WTC11 (cell line): ENCODE data around the gene TAS1R2.

Experiments
- ETV6 ChIP-seq: sonication (generic); formaldehyde crosslinking; IDR thresholded peaks from 2 replicates; pipeline ENCODE4 v1.8.1; 2022; ENCODE audit warnings: mild to moderate bottlenecking, missing genetic modification reagents
- FOXJ3 ChIP-seq: sonication (generic); formaldehyde crosslinking; IDR thresholded peaks from 2 replicates; pipeline ENCODE4 v1.9.0; 2021; ENCODE audit warnings: missing genetic modification reagents, mild to moderate bottlenecking, borderline replicate concordance
- NFATC4 ChIP-seq: fragments of 250-450 bp; sonication (Bioruptor Pico); IDR thresholded peaks from 2 replicates; pipeline ENCODE4 v1.9.0; 2021; ENCODE audit warnings: mild to moderate bottlenecking
- NFE2L1 ChIP-seq: sonication (generic); formaldehyde crosslinking; IDR thresholded peaks from 2 replicates; pipeline ENCODE4 v1.8.1; 2023; ENCODE audit warnings: missing genetic modification reagents
- NR3C1 ChIP-seq: sonication (generic); formaldehyde crosslinking; conservative IDR thresholded peaks from 2 replicates; pipeline ENCODE4 v1.8.1; 2023; ENCODE audit warnings: low read depth, mild to moderate bottlenecking, missing genetic modification reagents
- RORB ChIP-seq: fragments of 250-450 bp; sonication (Bioruptor Pico); IDR thresholded peaks from 2 replicates; pipeline ENCODE4 v1.9.0; 2021; ENCODE audit warnings: mild to moderate bottlenecking
- ZBTB21 ChIP-seq: sonication (generic); formaldehyde crosslinking; IDR thresholded peaks from 2 replicates; pipeline ENCODE4 v1.8.1; 2023; ENCODE audit warnings: mild to moderate bottlenecking, missing genetic modification reagents, borderline replicate concordance
- TF ChIP-seq, protein P1 (sequence below): fragments of 200-600 bp; IDR thresholded peaks from 2 replicates; pipeline ENCODE4 v1.8.0; 2022; ENCODE audit warnings: antibody characterized with exemption
- TF ChIP-seq, protein P2 (sequence below): sonication (generic); formaldehyde crosslinking; IDR thresholded peaks from 2 replicates; pipeline ENCODE4 v1.8.1; 2022; ENCODE audit warnings: mild to moderate bottlenecking, moderate library complexity, missing genetic modification reagents
- TF ChIP-seq, protein P3 (sequence below): sonication (generic); formaldehyde crosslinking; IDR thresholded peaks from 2 replicates; pipeline ENCODE4 v1.8.0; 2022; ENCODE audit warnings: mild to moderate bottlenecking, missing genetic modification reagents
- TF ChIP-seq, protein P4 (sequence below): sonication (generic); formaldehyde crosslinking; conservative IDR thresholded peaks from 2 replicates; pipeline ENCODE4 v1.8.1; 2023; ENCODE audit warnings: mild to moderate bottlenecking, low read depth, missing genetic modification reagents, moderate library complexity
- TF ChIP-seq, protein P5 (sequence below): sonication (generic); formaldehyde crosslinking; IDR thresholded peaks from 2 replicates; pipeline ENCODE4 v1.8.1; 2022; ENCODE audit warnings: mild to moderate bottlenecking, missing genetic modification reagents, moderate library complexity, borderline replicate concordance
- TF ChIP-seq, protein P6 (sequence below): sonication (generic); formaldehyde crosslinking; IDR thresholded peaks from 2 replicates; pipeline ENCODE4 v1.8.1; 2022; ENCODE audit warnings: missing genetic modification reagents, borderline replicate concordance
- TF ChIP-seq, protein P7 (sequence below): sonication (generic); formaldehyde crosslinking; IDR thresholded peaks from 2 replicates; pipeline ENCODE4 v1.8.0; 2022; ENCODE audit warnings: missing genetic modification reagents

DNA sequence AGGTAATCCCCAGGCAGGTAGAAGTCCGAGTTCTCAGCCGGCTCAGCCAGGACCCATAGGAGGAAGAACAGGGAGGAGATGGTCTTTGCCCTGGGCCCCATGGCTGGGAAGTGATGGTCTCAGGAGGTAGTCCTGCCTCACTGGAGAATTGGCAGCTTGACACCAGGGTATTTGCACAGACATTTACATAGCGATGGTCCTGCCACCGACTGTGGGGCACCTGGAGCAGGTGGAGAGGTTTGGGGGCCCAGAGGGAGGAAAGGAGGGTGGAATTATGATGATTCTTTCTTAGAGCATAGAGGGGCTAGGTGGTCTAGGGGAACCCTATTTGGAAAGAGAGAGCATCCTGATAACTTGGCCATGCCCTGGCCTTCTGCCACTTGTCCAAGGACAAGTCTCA lies at the start of gene TAS1R2:
- TF ChIP-seq, protein P1, sequence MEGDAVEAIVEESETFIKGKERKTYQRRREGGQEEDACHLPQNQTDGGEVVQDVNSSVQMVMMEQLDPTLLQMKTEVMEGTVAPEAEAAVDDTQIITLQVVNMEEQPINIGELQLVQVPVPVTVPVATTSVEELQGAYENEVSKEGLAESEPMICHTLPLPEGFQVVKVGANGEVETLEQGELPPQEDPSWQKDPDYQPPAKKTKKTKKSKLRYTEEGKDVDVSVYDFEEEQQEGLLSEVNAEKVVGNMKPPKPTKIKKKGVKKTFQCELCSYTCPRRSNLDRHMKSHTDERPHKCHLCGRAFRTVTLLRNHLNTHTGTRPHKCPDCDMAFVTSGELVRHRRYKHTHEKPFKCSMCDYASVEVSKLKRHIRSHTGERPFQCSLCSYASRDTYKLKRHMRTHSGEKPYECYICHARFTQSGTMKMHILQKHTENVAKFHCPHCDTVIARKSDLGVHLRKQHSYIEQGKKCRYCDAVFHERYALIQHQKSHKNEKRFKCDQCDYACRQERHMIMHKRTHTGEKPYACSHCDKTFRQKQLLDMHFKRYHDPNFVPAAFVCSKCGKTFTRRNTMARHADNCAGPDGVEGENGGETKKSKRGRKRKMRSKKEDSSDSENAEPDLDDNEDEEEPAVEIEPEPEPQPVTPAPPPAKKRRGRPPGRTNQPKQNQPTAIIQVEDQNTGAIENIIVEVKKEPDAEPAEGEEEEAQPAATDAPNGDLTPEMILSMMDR = no peak
- TF ChIP-seq NFATC4 (CRISPR knock-in tag) (no peak), NR3C1 (no peak), ZBTB21 (CRISPR knock-in tag) (no peak), ETV6 (CRISPR knock-in tag) (no peak), RORB (CRISPR knock-in tag) (no peak), FOXJ3 (no peak), NFE2L1 (CRISPR knock-in tag) (no peak)
- TF ChIP-seq, protein P2, sequence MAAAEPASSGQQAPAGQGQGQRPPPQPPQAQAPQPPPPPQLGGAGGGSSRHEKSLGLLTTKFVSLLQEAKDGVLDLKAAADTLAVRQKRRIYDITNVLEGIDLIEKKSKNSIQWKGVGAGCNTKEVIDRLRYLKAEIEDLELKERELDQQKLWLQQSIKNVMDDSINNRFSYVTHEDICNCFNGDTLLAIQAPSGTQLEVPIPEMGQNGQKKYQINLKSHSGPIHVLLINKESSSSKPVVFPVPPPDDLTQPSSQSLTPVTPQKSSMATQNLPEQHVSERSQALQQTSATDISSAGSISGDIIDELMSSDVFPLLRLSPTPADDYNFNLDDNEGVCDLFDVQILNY (CRISPR knock-in tag) = no peak
- TF ChIP-seq, protein P3, sequence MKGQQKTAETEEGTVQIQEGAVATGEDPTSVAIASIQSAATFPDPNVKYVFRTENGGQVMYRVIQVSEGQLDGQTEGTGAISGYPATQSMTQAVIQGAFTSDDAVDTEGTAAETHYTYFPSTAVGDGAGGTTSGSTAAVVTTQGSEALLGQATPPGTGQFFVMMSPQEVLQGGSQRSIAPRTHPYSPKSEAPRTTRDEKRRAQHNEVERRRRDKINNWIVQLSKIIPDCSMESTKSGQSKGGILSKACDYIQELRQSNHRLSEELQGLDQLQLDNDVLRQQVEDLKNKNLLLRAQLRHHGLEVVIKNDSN (CRISPR knock-in tag) = no peak
- TF ChIP-seq, protein P4, sequence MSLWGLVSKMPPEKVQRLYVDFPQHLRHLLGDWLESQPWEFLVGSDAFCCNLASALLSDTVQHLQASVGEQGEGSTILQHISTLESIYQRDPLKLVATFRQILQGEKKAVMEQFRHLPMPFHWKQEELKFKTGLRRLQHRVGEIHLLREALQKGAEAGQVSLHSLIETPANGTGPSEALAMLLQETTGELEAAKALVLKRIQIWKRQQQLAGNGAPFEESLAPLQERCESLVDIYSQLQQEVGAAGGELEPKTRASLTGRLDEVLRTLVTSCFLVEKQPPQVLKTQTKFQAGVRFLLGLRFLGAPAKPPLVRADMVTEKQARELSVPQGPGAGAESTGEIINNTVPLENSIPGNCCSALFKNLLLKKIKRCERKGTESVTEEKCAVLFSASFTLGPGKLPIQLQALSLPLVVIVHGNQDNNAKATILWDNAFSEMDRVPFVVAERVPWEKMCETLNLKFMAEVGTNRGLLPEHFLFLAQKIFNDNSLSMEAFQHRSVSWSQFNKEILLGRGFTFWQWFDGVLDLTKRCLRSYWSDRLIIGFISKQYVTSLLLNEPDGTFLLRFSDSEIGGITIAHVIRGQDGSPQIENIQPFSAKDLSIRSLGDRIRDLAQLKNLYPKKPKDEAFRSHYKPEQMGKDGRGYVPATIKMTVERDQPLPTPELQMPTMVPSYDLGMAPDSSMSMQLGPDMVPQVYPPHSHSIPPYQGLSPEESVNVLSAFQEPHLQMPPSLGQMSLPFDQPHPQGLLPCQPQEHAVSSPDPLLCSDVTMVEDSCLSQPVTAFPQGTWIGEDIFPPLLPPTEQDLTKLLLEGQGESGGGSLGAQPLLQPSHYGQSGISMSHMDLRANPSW (CRISPR knock-in tag) = no peak
- TF ChIP-seq, protein P5, sequence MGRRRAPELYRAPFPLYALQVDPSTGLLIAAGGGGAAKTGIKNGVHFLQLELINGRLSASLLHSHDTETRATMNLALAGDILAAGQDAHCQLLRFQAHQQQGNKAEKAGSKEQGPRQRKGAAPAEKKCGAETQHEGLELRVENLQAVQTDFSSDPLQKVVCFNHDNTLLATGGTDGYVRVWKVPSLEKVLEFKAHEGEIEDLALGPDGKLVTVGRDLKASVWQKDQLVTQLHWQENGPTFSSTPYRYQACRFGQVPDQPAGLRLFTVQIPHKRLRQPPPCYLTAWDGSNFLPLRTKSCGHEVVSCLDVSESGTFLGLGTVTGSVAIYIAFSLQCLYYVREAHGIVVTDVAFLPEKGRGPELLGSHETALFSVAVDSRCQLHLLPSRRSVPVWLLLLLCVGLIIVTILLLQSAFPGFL (CRISPR knock-in tag) = no peak
- TF ChIP-seq, protein P6, sequence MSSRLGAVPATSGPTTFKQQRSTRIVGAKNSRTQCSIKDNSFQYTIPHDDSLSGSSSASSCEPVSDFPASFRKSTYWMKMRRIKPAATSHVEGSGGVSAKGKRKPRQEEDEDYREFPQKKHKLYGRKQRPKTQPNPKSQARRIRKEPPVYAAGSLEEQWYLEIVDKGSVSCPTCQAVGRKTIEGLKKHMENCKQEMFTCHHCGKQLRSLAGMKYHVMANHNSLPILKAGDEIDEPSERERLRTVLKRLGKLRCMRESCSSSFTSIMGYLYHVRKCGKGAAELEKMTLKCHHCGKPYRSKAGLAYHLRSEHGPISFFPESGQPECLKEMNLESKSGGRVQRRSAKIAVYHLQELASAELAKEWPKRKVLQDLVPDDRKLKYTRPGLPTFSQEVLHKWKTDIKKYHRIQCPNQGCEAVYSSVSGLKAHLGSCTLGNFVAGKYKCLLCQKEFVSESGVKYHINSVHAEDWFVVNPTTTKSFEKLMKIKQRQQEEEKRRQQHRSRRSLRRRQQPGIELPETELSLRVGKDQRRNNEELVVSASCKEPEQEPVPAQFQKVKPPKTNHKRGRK (CRISPR knock-in tag) = no peak
- TF ChIP-seq, protein P7, sequence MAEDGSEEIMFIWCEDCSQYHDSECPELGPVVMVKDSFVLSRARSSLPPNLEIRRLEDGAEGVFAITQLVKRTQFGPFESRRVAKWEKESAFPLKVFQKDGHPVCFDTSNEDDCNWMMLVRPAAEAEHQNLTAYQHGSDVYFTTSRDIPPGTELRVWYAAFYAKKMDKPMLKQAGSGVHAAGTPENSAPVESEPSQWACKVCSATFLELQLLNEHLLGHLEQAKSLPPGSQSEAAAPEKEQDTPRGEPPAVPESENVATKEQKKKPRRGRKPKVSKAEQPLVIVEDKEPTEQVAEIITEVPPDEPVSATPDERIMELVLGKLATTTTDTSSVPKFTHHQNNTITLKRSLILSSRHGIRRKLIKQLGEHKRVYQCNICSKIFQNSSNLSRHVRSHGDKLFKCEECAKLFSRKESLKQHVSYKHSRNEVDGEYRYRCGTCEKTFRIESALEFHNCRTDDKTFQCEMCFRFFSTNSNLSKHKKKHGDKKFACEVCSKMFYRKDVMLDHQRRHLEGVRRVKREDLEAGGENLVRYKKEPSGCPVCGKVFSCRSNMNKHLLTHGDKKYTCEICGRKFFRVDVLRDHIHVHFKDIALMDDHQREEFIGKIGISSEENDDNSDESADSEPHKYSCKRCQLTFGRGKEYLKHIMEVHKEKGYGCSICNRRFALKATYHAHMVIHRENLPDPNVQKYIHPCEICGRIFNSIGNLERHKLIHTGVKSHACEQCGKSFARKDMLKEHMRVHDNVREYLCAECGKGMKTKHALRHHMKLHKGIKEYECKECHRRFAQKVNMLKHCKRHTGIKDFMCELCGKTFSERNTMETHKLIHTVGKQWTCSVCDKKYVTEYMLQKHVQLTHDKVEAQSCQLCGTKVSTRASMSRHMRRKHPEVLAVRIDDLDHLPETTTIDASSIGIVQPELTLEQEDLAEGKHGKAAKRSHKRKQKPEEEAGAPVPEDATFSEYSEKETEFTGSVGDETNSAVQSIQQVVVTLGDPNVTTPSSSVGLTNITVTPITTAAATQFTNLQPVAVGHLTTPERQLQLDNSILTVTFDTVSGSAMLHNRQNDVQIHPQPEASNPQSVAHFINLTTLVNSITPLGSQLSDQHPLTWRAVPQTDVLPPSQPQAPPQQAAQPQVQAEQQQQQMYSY (CRISPR knock-in tag) = no peak
